GM12878 (cell line): Measurements from ENCODE around the gene CORO2B. TPM values are rescaled to one million over a fixed set of nuclear protein-coding genes. Genes with fewer than 3 reads are reported as not detected.

Source experiments
- ATAC-seq: fragments of 200-7000 bp; cut with Tn5 transposase; 3 replicates; pipeline ENCODE4 v1.9.1; 2020; ENCODE audit warnings: mild to moderate bottlenecking, moderate library complexity
- BruUV-seq: library from RNA; stranded (reverse); fragments of 400-500 nt; replicated peaks from 2 replicates; lab custom pipeline; 2021; lab: Mats Ljungman, UMichigan
- CTCF ChIA-PET: fragments of 300-600 bp; sonication (Branson Sonifier 250); formaldehyde crosslinking; extraction: SDS; loops from one replicate; lab custom pipeline; 2021; ENCODE audit warnings: inconsistent platforms; lab: Yijun Ruan, JAX
- POLR2A ChIA-PET: fragments of 350-600 bp; formaldehyde crosslinking; extraction: SDS; loops from one replicate; lab custom pipeline; 2021; ENCODE audit warnings: inconsistent platforms; lab: Charles Lee
- RAD21 ChIA-PET: fragments of 300-600 bp; sonication (Branson Sonifier 250); formaldehyde crosslinking; loops from one replicate; lab custom pipeline; 2023; ENCODE audit warnings: antibody characterized with exemption; ENCODE audit not compliant: unreplicated experiment; lab: Charles Lee
- SMC1A ChIA-PET: fragments of 300-600 bp; sonication (Branson Sonifier 250); formaldehyde crosslinking; loops from one replicate; lab custom pipeline; 2023; ENCODE audit not compliant: unreplicated experiment, uncharacterized antibody; lab: Charles Lee
- DNase-seq: peaks from one replicate; pipeline ENCODE4 v3.0.0-alpha.2; 2011; ENCODE audit warnings: low read depth, low spot score
- FAIRE-seq: peaks from 3 replicates; lab custom pipeline; 2011; peaks lifted over from hg19 to GRCh38; lab: Jason Lieb, UNC
- H2AFZ ChIP-seq: 2 replicates; pipeline ENCODE4 v1.6.0; 2011; ENCODE audit warnings: low read depth, low read length, control low read depth; ENCODE audit not compliant: control insufficient read depth
- H3K27ac ChIP-seq: 2 replicates; pipeline ENCODE4 v1.5.1; 2011; ENCODE audit warnings: control low read depth; ENCODE audit not compliant: control insufficient read depth, insufficient read depth
- H3K27me3 ChIP-seq, 2 experiments: replicated peaks in 1 of 2; 2 replicates each; pipeline versions ENCODE4 v1.6.0 to v1.6.1; 2011; ENCODE audit warnings: low read length in 1 of 2; ENCODE audit not compliant: control insufficient read depth in 2 of 2, insufficient read depth in 2 of 2
- H3K36me3 ChIP-seq, 2 experiments: 2 replicates each; pipeline ENCODE4 v1.5.1; 2011; ENCODE audit warnings: low read length in 1 of 2; ENCODE audit not compliant: control insufficient read depth in 2 of 2, insufficient read depth in 2 of 2
- H3K4me1 ChIP-seq: 2 replicates; pipeline ENCODE4 v1.6.1; 2011; ENCODE audit warnings: mild to moderate bottlenecking, low read length, moderate library complexity, mixed read lengths; ENCODE audit not compliant: control insufficient read depth, insufficient read depth
- H3K4me2 ChIP-seq: 2 replicates; pipeline ENCODE4 v1.6.0; 2011; ENCODE audit warnings: control low read depth; ENCODE audit not compliant: control insufficient read depth, insufficient read depth
- H3K4me3 ChIP-seq: fragments of 200-600 bp; sonication (generic); 2 replicates; pipeline ENCODE4 v1.5.1; 2016
- H3K79me2 ChIP-seq: 2 replicates; pipeline ENCODE4 v1.6.0; 2011; ENCODE audit warnings: low read length; ENCODE audit not compliant: control insufficient read depth, insufficient read depth
- H3K9ac ChIP-seq: 2 replicates; pipeline ENCODE4 v1.8.0; 2011; ENCODE audit warnings: low read length, control low read depth, mixed read lengths; ENCODE audit not compliant: control insufficient read depth, insufficient read depth
- H3K9me3 ChIP-seq: replicated peaks from 3 replicates; pipeline ENCODE4 v1.5.1; 2011; ENCODE audit warnings: mild to moderate bottlenecking, low read length; ENCODE audit not compliant: control insufficient read depth, insufficient read depth
- H4K20me1 ChIP-seq: 2 replicates; pipeline ENCODE4 v1.6.0; 2011; ENCODE audit not compliant: control insufficient read depth, insufficient read depth
- CEBPB ChIP-seq, 2 experiments: fragments of 150-350 bp in 1 of 2; IDR thresholded peaks; 2 replicates each; pipeline ENCODE4 v1.6.1; 2012 to 2014; ENCODE audit warnings: low read depth in 2 of 2, low read length in 2 of 2, borderline replicate concordance in 1 of 2, inconsistent platforms in 1 of 2
- HDGF ChIP-seq: fragments of 450-650 bp; IDR thresholded peaks from 2 replicates; pipeline ENCODE4 v1.6.1; 2016; ENCODE audit warnings: antibody characterized with exemption
- NBN ChIP-seq: fragments of 450-650 bp; IDR thresholded peaks from 2 replicates; pipeline ENCODE4 v1.6.1; 2016
- RFX5 ChIP-seq: IDR thresholded peaks from 2 replicates; pipeline ENCODE4 v1.6.1; 2011; ENCODE audit warnings: low read depth, low read length, improper control_type of control experiment
- ZBED1 ChIP-seq: IDR thresholded peaks from 2 replicates; pipeline ENCODE4 v1.6.1; 2016; ENCODE audit warnings: borderline replicate concordance
- ZNF274 ChIP-seq: IDR thresholded peaks from one replicate; pipeline ENCODE4 v1.8.0; 2011; ENCODE audit not compliant: insufficient read length, insufficient read depth
- ZZZ3 ChIP-seq: IDR thresholded peaks from 2 replicates; pipeline ENCODE4 v1.6.1; 2011; ENCODE audit warnings: low read depth; ENCODE audit not compliant: control insufficient read depth, insufficient read length
- WGBS: methylation state at CpG from one replicate; pipeline ENCODE4 v1.1.6; 2016; ENCODE audit warnings: low lambda C conversion rate; ENCODE audit not compliant: insufficient replicate concordance, insufficient coverage; ENCODE audit errors: missing lambda C conversion rate; 5-methylcytosine and 5-hydroxymethylcytosine counted together
- in situ Hi-C: fragments of 300-500 bp; cut with MboI; formaldehyde crosslinking; loops from 9 replicates; pipeline ENCODE4 v1.14.3; 2018; ENCODE audit warnings: mixed read lengths
- intact Hi-C: fragments of 100-400 bp; cut with micrococcal nuclease; formaldehyde crosslinking; loops from one replicate; pipeline ENCODE4 v1.14.2; 2022; ENCODE audit not compliant: unreplicated experiment
- polyA plus RNA-seq, 11 experiments: library from polyadenylated mRNA; depleted of rRNA in 4 of 11; unstranded in 6 of 11; stranded (reverse) in 5 of 11; fragments of >200 nt; fragmentation: Nextera tagmentation in 4 of 11; fragmentation: Illumina TruSeq in 1 of 11; extraction: Ambion mirVana in 4 of 11; extraction: Trizol in 1 of 11; gene quantifications; 1 replicate in 1 of 11; 2 replicates in 10 of 11; pipeline versions ENCODE4 v1.2.1 to v1.2.3, GENCODE V29; 2011 to 2016; ENCODE audit warnings: inconsistent platforms in 2 of 11, missing spikeins in 2 of 11, low read depth in 1 of 11
- total RNA-seq, 4 experiments: library from RNA; depleted of rRNA in 3 of 4; stranded (reverse); fragments of >200 nt in 3 of 4; fragmentation: Illumina TruSeq in 1 of 4; extraction: Trizol in 1 of 4; gene quantifications; 2 replicates each; pipeline versions ENCODE4 v1.2.1 to v1.2.3, GENCODE V29; 2013 to 2021
- TF ChIP-seq, protein P1 (sequence below): fragments of 450-650 bp; IDR thresholded peaks from 2 replicates; pipeline ENCODE4 v1.6.1; 2016; ENCODE audit warnings: mild to moderate bottlenecking, moderate library complexity, borderline replicate concordance
- TF ChIP-seq, protein P2 (sequence below): fragments of 450-650 bp; IDR thresholded peaks from 2 replicates; pipeline ENCODE4 v1.6.1; 2017; ENCODE audit warnings: borderline replicate concordance
- TF ChIP-seq, protein P3 (sequence below): fragments of 450-650 bp; formaldehyde crosslinking; IDR thresholded peaks from 2 replicates; pipeline ENCODE4 v1.4.0; 2020; ENCODE audit warnings: mild to moderate bottlenecking, moderate library complexity

Gene CORO2B
- total and polyA plus RNA-seq, 10 of the 15 experiments (the other 5 are each of a cell fraction or from before 2014, with no cell fraction given): 0.05 to 0.73 (median 0.13) TPM; not detected in 4

DNA sequence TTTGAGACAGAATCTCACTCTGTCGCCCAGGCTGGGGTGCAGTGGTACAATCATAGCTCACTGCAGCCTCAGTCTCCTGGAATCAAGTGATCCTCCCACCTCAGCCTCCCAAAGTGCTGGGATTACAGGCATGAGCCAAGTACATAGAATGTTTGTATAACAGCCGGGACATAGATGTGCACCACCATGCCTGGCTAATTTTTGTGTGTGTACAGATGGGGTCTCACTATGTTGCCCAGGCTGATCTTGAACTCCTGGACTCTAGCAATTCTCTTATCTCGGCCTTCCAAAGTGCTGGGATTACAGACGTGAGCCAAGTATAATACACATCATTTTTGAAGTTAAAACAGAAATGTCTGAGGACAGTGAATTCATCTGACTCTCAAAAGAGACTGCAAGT is 93.5 kb downstream of the CORO2B start (continued):
- no peak for TF ChIP-seq ZZZ3
- TF ChIP-seq, protein P1, sequence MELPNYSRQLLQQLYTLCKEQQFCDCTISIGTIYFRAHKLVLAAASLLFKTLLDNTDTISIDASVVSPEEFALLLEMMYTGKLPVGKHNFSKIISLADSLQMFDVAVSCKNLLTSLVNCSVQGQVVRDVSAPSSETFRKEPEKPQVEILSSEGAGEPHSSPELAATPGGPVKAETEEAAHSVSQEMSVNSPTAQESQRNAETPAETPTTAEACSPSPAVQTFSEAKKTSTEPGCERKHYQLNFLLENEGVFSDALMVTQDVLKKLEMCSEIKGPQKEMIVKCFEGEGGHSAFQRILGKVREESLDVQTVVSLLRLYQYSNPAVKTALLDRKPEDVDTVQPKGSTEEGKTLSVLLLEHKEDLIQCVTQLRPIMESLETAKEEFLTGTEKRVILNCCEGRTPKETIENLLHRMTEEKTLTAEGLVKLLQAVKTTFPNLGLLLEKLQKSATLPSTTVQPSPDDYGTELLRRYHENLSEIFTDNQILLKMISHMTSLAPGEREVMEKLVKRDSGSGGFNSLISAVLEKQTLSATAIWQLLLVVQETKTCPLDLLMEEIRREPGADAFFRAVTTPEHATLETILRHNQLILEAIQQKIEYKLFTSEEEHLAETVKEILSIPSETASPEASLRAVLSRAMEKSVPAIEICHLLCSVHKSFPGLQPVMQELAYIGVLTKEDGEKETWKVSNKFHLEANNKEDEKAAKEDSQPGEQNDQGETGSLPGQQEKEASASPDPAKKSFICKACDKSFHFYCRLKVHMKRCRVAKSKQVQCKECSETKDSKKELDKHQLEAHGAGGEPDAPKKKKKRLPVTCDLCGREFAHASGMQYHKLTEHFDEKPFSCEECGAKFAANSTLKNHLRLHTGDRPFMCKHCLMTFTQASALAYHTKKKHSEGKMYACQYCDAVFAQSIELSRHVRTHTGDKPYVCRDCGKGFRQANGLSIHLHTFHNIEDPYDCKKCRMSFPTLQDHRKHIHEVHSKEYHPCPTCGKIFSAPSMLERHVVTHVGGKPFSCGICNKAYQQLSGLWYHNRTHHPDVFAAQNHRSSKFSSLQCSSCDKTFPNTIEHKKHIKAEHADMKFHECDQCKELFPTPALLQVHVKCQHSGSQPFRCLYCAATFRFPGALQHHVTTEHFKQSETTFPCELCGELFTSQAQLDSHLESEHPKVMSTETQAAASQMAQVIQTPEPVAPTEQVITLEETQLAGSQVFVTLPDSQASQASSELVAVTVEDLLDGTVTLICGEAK: no peak

DNA sequence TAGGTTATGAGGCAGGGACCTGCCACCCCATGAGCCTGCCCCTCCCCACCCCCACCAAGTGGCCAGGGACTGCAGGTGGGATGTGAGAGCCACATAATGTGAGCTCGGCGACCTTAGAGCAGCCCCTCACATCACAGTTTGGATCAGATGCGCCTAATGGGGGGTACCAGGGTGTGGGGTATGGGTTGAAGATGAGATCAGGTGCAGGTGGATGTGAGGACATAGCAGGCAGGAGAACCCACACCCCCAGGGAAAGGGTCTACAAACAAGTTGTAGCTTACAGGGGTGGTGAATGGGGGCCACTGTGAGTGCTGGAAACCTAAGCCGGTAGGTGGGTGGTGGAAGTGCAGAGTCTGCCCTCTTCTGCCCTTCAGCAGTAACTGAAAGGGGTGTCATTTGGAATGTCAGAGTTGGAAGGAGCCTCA is 94.0 kb downstream of the CORO2B start:
- ChIA-PET RAD21 (interaction anchor here (2.1 kb wide), 1 partner anchor 156 kb away, joined by 8 read pairs; no protein-coding TSS in a partner anchor), CTCF (interaction anchor here (1.7 to 4.5 kb wide), 6 partner anchors 10 to 202 kb away, joined by 7 to 75 read pairs (median 30); no protein-coding TSS in a partner anchor), POLR2A (no interaction called here)
- Histone ChIP-seq H3K9ac (no peak overlapping the region), H3K4me2 (no peak overlapping the region), H3K9me3 (no peaks in the 10 kb centered on the region), H3K36me3 (no peaks in the 10 kb centered on the region), H2AFZ (no peak overlapping the region), H3K4me3 (no peak overlapping the region), H3K4me1 (peaks cover 6% of the 10 kb centered on the region), H3K27ac (no peak overlapping the region), H3K27me3 (no peaks in the 10 kb centered on the region; a peak in 1 of 4 replicates)
- no peak for FAIRE-seq
- no peak for DNase-seq
- 45% methylated on average over 4 of the region's 4 CpGs for WGBS
- BruUV-seq: no TSS peak
- in situ Hi-C loops: loop anchor here (5.0 kb wide), 1 partner anchor 115 kb away; no protein-coding TSS in a partner anchor
- intact Hi-C loops: loop anchor here (5.0 kb wide), 1 partner anchor 205 kb away; no protein-coding TSS in a partner anchor
- TF ChIP-seq HDGF (no peak), NBN (no peak), ZNF274 (no peak), CEBPB (IDR thresholded peaks at IDR 0.05; ENCODE audit: borderline replicate concordance in 1 of 2, low read depth in 2 of 2, low read length in 2 of 2) (no peak), RFX5 (no peak), ZBED1 (no peak)
- TF ChIP-seq, protein P2, sequence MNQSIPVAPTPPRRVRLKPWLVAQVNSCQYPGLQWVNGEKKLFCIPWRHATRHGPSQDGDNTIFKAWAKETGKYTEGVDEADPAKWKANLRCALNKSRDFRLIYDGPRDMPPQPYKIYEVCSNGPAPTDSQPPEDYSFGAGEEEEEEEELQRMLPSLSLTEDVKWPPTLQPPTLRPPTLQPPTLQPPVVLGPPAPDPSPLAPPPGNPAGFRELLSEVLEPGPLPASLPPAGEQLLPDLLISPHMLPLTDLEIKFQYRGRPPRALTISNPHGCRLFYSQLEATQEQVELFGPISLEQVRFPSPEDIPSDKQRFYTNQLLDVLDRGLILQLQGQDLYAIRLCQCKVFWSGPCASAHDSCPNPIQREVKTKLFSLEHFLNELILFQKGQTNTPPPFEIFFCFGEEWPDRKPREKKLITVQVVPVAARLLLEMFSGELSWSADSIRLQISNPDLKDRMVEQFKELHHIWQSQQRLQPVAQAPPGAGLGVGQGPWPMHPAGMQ: no peak
- TF ChIP-seq, protein P3, sequence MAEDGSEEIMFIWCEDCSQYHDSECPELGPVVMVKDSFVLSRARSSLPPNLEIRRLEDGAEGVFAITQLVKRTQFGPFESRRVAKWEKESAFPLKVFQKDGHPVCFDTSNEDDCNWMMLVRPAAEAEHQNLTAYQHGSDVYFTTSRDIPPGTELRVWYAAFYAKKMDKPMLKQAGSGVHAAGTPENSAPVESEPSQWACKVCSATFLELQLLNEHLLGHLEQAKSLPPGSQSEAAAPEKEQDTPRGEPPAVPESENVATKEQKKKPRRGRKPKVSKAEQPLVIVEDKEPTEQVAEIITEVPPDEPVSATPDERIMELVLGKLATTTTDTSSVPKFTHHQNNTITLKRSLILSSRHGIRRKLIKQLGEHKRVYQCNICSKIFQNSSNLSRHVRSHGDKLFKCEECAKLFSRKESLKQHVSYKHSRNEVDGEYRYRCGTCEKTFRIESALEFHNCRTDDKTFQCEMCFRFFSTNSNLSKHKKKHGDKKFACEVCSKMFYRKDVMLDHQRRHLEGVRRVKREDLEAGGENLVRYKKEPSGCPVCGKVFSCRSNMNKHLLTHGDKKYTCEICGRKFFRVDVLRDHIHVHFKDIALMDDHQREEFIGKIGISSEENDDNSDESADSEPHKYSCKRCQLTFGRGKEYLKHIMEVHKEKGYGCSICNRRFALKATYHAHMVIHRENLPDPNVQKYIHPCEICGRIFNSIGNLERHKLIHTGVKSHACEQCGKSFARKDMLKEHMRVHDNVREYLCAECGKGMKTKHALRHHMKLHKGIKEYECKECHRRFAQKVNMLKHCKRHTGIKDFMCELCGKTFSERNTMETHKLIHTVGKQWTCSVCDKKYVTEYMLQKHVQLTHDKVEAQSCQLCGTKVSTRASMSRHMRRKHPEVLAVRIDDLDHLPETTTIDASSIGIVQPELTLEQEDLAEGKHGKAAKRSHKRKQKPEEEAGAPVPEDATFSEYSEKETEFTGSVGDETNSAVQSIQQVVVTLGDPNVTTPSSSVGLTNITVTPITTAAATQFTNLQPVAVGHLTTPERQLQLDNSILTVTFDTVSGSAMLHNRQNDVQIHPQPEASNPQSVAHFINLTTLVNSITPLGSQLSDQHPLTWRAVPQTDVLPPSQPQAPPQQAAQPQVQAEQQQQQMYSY (CRISPR knock-in tag): no peak
- TF ChIP-seq, all 136 proteins: peak for 0
- ATAC-seq: no peak
- no peaks in the 10 kb centered on the region for H4K20me1 ChIP-seq
- H3K79me2 ChIP-seq: no peaks in the 10 kb centered on the region
- SMC1A ChIA-PET: interaction anchor here (0.6 to 1.4 kb wide), 3 partner anchors 89 to 157 kb away, joined by 3 to 5 read pairs (median 3); no protein-coding TSS in a partner anchor
